Dendritic cell treated with granulocyte-macrophage colony-stimulating factor and Interleukin-4, amounts not matched to agents 40 ng/mL and 50 ng/mL, for 4 days (primary cell): ENCODE measurements around the gene MPI.

Source experiments
- H3K27ac Mint-ChIP-seq: one replicate; pipeline ENCODE4 v1.8.0; 2022; ENCODE audit warnings: mild to moderate bottlenecking, mixed read lengths
- H3K27me3 Mint-ChIP-seq: one replicate; pipeline ENCODE4 v1.8.0; 2022; ENCODE audit warnings: mild to moderate bottlenecking, mixed read lengths
- H3K36me3 Mint-ChIP-seq: one replicate; pipeline ENCODE4 v1.8.0; 2022; ENCODE audit warnings: low read depth, mixed read lengths
- H3K4me1 Mint-ChIP-seq: one replicate; pipeline ENCODE4 v1.8.0; 2022; ENCODE audit warnings: low read depth, mixed read lengths
- H3K4me3 Mint-ChIP-seq: one replicate; pipeline ENCODE4 v1.8.0; 2022; ENCODE audit warnings: mild to moderate bottlenecking, moderate library complexity, mixed read lengths
- H3K9me3 Mint-ChIP-seq: one replicate; pipeline ENCODE4 v1.8.0; 2022; ENCODE audit warnings: mixed read lengths
- intact Hi-C: fragments of 100-400 bp; cut with micrococcal nuclease; formaldehyde crosslinking; loops from one replicate; pipeline ENCODE4 v1.15.0; 2022

MPI gene, protein sequence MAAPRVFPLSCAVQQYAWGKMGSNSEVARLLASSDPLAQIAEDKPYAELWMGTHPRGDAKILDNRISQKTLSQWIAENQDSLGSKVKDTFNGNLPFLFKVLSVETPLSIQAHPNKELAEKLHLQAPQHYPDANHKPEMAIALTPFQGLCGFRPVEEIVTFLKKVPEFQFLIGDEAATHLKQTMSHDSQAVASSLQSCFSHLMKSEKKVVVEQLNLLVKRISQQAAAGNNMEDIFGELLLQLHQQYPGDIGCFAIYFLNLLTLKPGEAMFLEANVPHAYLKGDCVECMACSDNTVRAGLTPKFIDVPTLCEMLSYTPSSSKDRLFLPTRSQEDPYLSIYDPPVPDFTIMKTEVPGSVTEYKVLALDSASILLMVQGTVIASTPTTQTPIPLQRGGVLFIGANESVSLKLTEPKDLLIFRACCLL

DNA sequence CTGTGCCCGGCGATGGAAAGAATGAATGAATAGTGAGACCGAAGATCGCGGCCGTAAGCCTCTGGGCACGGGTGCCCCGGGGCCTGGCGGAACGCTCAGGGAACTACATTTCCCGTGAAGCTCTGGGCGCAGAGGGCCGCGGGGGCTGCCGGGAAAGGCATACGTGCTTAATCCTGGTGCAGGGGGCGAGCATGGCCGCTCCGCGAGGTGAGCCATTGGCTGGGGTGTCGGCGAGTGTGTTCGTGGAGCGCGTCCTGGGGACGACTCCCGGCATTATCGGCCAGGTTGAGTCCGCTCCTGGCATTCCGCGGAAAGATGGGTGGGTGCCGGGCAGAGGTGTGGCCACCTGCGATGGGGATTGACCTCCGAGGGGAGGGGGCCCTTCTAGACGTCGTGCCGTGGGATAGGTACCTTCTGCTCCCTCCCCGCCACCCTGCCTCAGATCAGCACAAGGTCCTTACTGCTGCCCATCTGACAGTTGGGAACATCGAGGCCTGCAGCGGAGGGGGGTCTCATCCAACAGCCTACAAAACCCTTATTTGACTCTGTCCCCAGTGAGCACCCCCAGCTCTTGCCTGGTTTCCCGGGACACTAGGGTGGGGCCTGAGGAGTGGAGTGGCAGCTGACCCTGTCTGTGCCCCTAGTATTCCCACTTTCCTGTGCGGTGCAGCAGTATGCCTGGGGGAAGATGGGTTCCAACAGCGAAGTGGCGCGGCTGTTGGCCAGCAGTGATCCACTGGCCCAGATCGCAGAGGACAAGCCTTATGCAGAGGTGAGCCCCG, at the start of gene MPI:
Gene MPI (plus strand): TSS at position 160 of the 782 bp plus-strand sequence. CDS start 32 bp downstream, at position 192.
- H3K36me3 Mint-ChIP-seq = peaks cover 44% of the 10 kb centered on the region
- H3K9me3 Mint-ChIP-seq = no peaks in the 10 kb centered on the region
- H3K4me3 Mint-ChIP-seq = peak within 1 kb of the TSS; percentile 83
- peak within 1 kb of the TSS; percentile 78 for H3K27ac Mint-ChIP-seq
- H3K27me3 Mint-ChIP-seq = no peaks in the 10 kb centered on the region
- H3K4me1 Mint-ChIP-seq = peaks cover 63% of the 10 kb centered on the region
- intact Hi-C loops = loop anchor here (2.0 kb wide), 1 partner anchor 17 kb away; the partner anchor contains the start of gene SCAMP2

DNA sequence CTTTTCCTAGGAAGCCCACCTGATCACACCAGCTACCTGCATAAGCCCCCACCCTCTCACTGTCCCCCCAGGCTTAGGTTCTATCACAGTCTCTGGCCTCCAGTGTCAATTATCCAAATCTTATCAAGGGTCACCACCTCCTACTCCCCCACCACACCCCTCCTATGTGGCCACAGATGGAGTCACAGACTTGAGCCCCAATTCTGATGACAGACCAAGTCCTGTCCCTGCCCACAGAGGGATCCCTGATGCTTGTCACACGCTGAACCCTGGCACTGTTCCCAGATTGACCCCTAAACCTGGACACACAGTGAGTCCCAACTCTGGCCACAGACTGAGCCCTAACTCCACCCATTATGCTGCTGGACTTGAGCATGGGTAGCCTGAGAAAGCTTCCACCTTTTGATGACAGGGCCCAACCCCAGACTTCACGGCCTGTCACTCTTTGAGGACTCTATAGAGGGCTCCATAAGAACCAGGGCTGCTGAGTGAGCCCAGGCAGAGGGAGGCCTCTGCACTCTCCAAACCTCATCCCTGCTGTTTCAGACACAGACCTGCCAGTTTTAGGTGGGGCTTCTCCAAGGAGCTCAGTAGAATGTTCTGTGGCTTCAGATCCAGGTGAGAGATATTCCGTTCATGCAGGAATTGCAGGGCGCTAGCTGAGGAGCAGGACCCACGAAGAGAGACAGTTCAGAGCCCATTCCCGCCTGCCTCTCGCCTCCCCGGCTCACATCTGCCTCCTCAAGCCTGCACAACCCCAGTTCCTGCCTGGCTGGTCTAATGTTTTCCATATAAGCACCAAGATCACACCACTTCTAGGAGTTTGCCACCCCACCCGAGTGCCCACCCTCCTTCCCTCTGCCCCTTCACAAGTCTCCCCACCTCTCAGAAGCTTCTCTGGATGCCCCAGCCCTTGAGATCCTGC, 48.7 kb upstream of the MPI start:
- peak overlapping the region; percentile 17 for H3K27ac Mint-ChIP-seq
- H3K4me1 Mint-ChIP-seq = peaks cover 42% of the 10 kb centered on the region
- H3K36me3 Mint-ChIP-seq = peaks cover 87% of the 10 kb centered on the region
- intact Hi-C loops = loop anchor here (5.0 kb wide), 1 partner anchor 96 kb away; the partner anchor contains the start of gene COX5A
- H3K27me3 Mint-ChIP-seq = no peaks in the 10 kb centered on the region
- H3K9me3 Mint-ChIP-seq = no peaks in the 10 kb centered on the region
- no peak overlapping the region for H3K4me3 Mint-ChIP-seq

DNA sequence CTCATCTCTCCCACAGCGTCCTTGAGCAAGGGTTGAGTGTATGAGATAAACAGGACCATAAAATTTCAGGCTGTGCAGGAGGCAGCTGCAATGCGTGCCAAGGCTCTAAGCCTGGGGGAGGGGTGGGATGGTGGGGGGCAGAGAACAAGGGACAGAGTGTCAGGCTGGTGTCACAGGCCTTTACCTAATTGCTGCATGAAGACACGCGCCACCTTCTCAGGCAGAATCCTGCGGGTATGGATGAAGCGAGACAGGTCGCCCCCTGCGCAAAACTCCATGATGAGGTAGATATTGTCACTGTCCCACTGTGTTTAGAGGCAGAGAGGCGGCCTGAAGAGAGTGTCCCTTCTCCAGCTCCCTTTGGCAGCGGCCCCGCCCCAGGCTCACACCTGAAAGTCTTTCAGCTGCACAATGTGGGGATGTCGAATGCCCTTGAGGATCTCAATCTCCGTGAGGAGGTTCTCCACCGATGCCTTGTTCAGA, 47.9 kb upstream of the MPI start:
- Mint-ChIP-seq H3K9me3 (no peaks in the 10 kb centered on the region), H3K27ac (peak overlapping the region; percentile 83), H3K4me1 (peaks cover 42% of the 10 kb centered on the region), H3K27me3 (no peaks in the 10 kb centered on the region), H3K36me3 (peaks cover 87% of the 10 kb centered on the region), H3K4me3 (peak overlapping the region; percentile 87)
- intact Hi-C loops = loop anchor here (2.0 to 5.0 kb wide), 2 partner anchors 59 to 95 kb away; partner anchors contain the start of gene COX5A

DNA sequence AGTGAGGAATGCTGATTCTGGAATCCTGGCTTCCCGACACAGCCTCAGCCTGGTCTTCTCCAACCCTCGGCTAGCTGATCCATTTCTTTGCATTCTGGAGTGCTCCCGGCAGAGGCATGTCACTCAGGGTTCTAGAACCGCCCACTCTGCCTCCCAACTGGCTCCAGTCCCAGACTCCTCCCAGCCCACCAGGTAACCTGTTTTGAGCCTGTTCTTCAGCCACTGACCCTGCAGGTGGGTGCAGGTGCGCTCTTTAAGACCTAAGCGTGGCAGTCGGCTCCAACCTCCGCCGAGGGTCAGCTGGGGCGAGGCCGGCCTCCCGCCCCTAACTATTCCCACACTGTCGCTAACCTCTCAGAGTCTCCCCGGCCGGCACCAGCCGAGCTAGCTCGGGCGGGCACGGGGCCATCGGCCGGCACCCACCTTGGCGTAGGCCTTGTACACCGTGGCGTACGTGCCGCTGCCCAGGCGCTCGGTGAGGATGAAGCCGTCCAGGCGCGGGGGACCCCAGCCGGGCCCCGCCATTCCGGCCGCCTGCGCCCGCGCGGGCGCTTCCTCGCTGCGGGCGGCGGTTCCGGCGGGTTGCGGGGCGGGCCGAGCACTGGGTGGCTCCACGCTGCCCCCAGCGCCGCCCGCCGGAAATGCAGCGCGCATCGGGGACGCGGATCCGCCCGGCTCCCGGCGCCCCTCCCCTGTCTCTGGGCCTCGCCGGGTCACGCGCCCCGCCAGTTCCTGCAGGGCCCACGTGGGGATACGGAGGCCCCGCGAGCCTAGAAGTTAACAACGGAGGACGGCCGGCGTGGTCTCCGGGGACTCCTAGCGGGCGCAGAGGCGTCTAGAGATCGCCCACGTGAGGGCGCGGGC, 47.0 kb upstream of the MPI start, which contains the start of gene ULK3:
Gene ULK3 (minus strand): TSS at position 576 of the 864 bp plus-strand sequence. CDS start 51 bp downstream, at position 525.
- H3K9me3 Mint-ChIP-seq = no peaks in the 10 kb centered on the region
- H3K36me3 Mint-ChIP-seq = peaks cover 87% of the 10 kb centered on the region
- intact Hi-C loops = loop anchor here (1.0 to 5.0 kb wide), 3 partner anchors 58 to 94 kb away; partner anchors contain the start of genes COX5A and FAM219B
- peak within 1 kb of the TSS; percentile 87 for H3K4me3 Mint-ChIP-seq
- no peaks in the 10 kb centered on the region for H3K27me3 Mint-ChIP-seq
- H3K4me1 Mint-ChIP-seq = peaks cover 42% of the 10 kb centered on the region
- peak within 1 kb of the TSS; percentile 83 for H3K27ac Mint-ChIP-seq

DNA sequence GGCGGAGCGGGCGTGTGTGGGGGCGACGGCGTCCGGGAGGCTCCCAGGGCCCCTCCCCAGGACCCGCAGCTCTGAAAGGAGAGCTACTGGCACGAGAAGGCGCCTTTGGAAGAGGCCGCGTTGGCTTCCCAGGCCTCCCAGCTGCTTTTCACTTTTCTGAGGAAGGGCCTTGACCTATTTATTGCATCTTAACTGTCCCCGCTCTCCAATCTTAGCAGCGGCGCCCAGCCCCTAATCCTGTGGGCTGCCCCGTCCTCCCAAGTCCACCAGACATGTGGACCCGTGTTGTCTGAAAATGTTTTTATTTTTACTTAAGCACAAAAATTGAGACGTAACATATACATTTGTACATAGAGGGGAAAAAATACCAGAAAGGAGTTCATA, 46.4 kb upstream of the MPI start:
- Mint-ChIP-seq H3K27ac (peak overlapping the region; percentile 83), H3K4me1 (peaks cover 42% of the 10 kb centered on the region), H3K36me3 (peaks cover 87% of the 10 kb centered on the region), H3K9me3 (no peaks in the 10 kb centered on the region), H3K4me3 (peak overlapping the region; percentile 87), H3K27me3 (no peaks in the 10 kb centered on the region)
- intact Hi-C loops = loop anchor here (1.0 to 5.0 kb wide), 3 partner anchors 57 to 94 kb away; partner anchors contain the start of genes COX5A and FAM219B

DNA sequence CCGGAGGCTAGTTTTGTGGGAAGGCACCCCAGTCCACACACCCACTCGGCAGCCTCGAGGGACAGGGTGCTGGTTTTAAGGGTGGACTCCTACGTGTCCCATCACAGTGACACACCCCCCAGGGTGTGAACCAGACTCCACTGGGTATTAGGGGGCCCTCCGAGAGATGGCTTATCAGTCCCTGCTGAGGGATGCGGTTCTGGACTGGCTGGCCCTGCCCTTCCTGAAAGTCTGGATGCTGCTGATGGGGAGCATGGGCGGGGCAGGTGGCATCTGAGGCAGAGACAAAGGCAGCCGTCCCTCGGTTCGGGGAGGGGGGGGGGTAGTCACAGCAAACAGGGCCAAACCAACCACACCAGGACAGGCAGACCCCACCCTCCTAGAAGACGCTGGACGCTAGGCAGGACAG, 45.9 kb upstream of the MPI start:
- Mint-ChIP-seq H3K9me3 (no peaks in the 10 kb centered on the region), H3K36me3 (peaks cover 87% of the 10 kb centered on the region), H3K4me1 (peaks cover 42% of the 10 kb centered on the region), H3K27ac (peak overlapping the region; percentile 83), H3K4me3 (no peak overlapping the region), H3K27me3 (no peaks in the 10 kb centered on the region)
- intact Hi-C loops = loop anchor here (1.0 to 5.0 kb wide), 3 partner anchors 57 to 93 kb away; partner anchors contain the start of genes COX5A and FAM219B

DNA sequence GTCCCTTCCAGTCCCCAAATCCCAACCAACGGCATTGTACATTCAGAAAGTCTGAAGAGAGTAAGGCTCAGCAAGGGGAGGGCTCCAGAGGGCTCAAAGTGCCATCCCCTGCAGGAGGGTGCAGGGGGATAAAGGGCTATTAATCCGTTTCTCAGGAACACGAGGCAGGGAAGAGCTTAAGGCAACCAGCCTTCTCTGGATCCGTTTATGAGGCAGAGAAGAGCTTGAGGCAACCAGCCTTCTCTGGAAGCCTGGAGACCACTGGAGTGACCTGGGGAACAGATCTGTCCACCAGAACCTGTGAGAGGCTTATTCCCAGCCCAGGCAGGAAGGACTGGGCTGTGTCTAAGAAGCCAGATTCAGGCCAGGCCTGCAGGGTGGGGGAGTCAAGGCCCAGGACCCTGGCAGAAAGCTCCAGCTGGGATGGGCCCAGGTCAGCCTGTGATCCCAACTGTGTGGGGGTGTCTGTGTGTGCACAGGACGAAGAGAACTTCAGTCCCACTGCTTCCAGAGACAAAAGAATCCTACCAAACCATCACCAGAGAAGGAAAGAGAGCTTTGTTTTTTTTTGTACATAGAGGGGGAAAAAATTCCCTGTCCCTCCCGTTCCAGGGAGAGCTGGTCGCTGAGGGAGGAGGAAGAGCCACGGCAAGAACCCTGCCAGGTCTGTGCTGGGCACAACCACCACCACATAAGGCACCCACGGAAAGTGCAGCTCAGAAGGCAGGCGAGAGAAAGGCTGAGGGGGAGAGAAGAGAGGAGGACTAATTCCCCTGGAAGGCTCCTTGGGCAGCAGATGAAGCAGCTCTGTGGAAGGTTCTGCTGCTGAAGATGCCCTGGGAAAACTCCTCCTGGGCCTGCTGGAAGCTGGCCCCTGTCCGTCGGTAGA, 45.3 kb upstream of the MPI start:
- no peaks in the 10 kb centered on the region for H3K27me3 Mint-ChIP-seq
- H3K9me3 Mint-ChIP-seq = no peaks in the 10 kb centered on the region
- intact Hi-C loops = loop anchor here (5.0 kb wide), 1 partner anchor 93 kb away; the partner anchor contains the start of gene COX5A
- peaks cover 42% of the 10 kb centered on the region for H3K4me1 Mint-ChIP-seq
- peak overlapping the region; percentile 83 for H3K27ac Mint-ChIP-seq
- peaks cover 87% of the 10 kb centered on the region for H3K36me3 Mint-ChIP-seq
- no peak overlapping the region for H3K4me3 Mint-ChIP-seq

DNA sequence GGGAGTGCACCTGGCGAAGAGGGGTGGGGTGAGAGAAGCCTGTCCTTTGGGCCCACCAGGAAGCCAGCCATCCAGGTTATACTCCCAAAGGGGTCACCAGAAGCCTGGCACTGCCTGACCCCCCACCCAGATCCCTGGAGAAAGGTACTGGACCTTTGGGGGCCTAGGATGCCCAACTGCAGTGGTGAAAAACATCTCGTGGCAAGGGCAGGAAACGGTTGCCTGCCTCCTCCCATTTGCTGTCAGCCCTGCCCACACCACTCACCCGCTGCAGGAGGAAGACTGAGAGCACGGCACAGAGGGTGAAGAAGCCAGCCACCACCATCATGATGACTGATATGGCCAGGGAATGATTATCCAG, 44.7 kb upstream of the MPI start:
- H3K4me1 Mint-ChIP-seq = peaks cover 42% of the 10 kb centered on the region
- no peaks in the 10 kb centered on the region for H3K9me3 Mint-ChIP-seq
- peak overlapping the region; percentile 83 for H3K27ac Mint-ChIP-seq
- no peak overlapping the region for H3K4me3 Mint-ChIP-seq
- peaks cover 87% of the 10 kb centered on the region for H3K36me3 Mint-ChIP-seq
- intact Hi-C loops = no loop called here
- no peaks in the 10 kb centered on the region for H3K27me3 Mint-ChIP-seq

DNA sequence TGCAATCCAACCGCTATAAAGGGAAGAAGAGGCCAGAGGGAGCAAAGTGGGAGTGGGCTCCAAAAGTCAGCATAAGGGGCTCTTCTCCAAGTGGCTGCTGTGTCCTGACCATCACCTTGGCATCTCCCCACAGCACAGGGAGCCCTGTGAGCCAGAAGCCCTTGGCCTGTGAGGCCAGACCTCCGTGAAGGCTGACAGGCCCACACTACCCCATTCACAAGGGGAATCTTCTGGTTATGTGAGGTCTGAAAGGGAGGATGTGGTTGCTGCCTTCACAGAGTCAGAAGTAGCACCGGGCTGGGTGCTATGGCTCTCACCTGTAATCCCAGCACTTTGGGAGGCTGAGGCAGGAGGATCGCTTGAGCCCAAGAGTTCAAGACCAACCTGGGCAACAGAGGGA, 44.3 kb upstream of the MPI start:
- Mint-ChIP-seq H3K9me3 (no peaks in the 10 kb centered on the region), H3K27me3 (no peaks in the 10 kb centered on the region), H3K4me1 (peaks cover 42% of the 10 kb centered on the region), H3K27ac (peak overlapping the region; percentile 83), H3K36me3 (peaks cover 87% of the 10 kb centered on the region), H3K4me3 (no peak overlapping the region)
- intact Hi-C loops = no loop called here

DNA sequence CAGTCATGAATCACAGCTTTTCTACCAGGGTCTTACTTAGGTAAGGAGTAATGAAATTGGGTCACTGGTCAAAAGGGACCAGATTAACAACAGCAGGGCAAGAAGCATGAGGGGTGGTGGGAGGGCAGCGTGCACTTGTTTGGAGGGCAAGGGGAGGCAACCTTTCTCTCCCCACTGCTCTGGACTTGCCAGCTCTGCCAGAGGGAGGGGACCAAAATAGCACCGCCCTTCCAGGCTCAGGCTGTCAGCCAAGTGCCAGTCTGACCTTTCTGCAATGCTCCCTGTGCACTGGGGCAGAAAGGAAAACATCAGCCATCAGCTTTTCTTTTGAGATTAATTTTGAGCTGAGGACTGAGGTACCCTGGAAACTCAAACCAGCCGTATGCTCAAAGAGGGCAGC, 42.4 kb upstream of the MPI start:
- peak overlapping the region; percentile 52 for H3K27ac Mint-ChIP-seq
- H3K36me3 Mint-ChIP-seq = peaks cover 92% of the 10 kb centered on the region
- H3K4me3 Mint-ChIP-seq = no peak overlapping the region
- intact Hi-C loops = no loop called here
- no peaks in the 10 kb centered on the region for H3K9me3 Mint-ChIP-seq
- peaks cover 26% of the 10 kb centered on the region for H3K4me1 Mint-ChIP-seq
- H3K27me3 Mint-ChIP-seq = no peaks in the 10 kb centered on the region

DNA sequence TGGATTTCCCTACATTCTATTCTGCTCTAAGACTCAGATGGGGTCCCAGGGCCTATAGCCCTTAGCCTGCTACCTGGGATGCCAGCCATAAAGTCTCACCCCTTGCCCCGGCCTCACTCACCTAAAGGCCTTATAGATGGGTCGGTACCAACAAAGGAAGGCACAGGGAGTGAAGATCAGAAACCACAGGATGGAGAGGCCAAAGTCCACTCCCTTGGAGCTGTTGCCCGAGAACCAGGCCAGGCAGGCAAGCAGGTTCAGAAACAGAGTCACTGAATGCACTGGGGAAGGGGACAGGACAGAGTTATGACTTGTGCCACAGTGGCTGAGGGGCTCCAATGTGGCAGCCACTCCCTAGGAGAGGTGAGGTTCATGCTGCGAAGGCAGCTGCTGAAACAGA, 39.4 kb upstream of the MPI start:
- H3K4me3 Mint-ChIP-seq = no peak overlapping the region
- H3K36me3 Mint-ChIP-seq = peaks cover 93% of the 10 kb centered on the region
- intact Hi-C loops = no loop called here
- no peaks in the 10 kb centered on the region for H3K9me3 Mint-ChIP-seq
- no peaks in the 10 kb centered on the region for H3K27me3 Mint-ChIP-seq
- peaks cover 12% of the 10 kb centered on the region for H3K4me1 Mint-ChIP-seq
- no peak overlapping the region for H3K27ac Mint-ChIP-seq
